H1 (cell line): ENCODE data around the gene CORO2B. TPM values are rescaled to one million over a fixed set of nuclear protein-coding genes. Genes with fewer than 3 reads are reported as not detected.

Experiments used
- CTCF ChIA-PET: fragments of 300-600 bp; sonication (Branson Sonifier 250); formaldehyde crosslinking; loops from one replicate; lab custom pipeline; 2021; ENCODE audit not compliant: partially characterized antibody; lab: Charles Lee
- POLR2A ChIA-PET: fragments of 300-600 bp; sonication (Branson Sonifier 250); formaldehyde crosslinking; loops from one replicate; lab custom pipeline; 2021; ENCODE audit warnings: inconsistent platforms; ENCODE audit not compliant: partially characterized antibody; lab: Charles Lee
- DNase-seq, 2 experiments: peaks; one replicate each; pipeline versions ENCODE4 v3.0.0 to v3.0.0-alpha.2; 2010 to 2022; ENCODE audit warnings: low spot score in 2 of 2, low read depth in 1 of 2, mixed read lengths in 1 of 2
- FAIRE-seq: peaks from 2 replicates; lab custom pipeline; 2011; peaks lifted over from hg19 to GRCh38; lab: Jason Lieb, UNC
- H2AFZ ChIP-seq: 2 replicates; pipeline ENCODE4 v1.8.1; 2012; ENCODE audit warnings: low read length, inconsistent platforms
- H2AK5ac ChIP-seq: 2 replicates; pipeline ENCODE4 v1.6.1; 2013; ENCODE audit warnings: low read depth, low read length
- H2BK120ac ChIP-seq: replicated peaks from 2 replicates; pipeline ENCODE3; 2013; ENCODE audit warnings: low read depth, low read length, inconsistent platforms
- H2BK12ac ChIP-seq: 2 replicates; pipeline ENCODE4 v1.6.1; 2013; ENCODE audit warnings: low read depth, low read length
- H2BK15ac ChIP-seq: 2 replicates; pipeline ENCODE4 v1.6.1; 2013; ENCODE audit warnings: low read length
- H2BK20ac ChIP-seq: 2 replicates; pipeline ENCODE4 v1.6.1; 2013; ENCODE audit warnings: low read length
- H2BK5ac ChIP-seq: 2 replicates; pipeline ENCODE4 v1.6.1; 2013; ENCODE audit warnings: low read depth, low read length
- H3K14ac ChIP-seq: 2 replicates; pipeline ENCODE4 v1.6.1; 2013; ENCODE audit warnings: inconsistent platforms; ENCODE audit not compliant: insufficient read length
- H3K18ac ChIP-seq: 2 replicates; pipeline ENCODE4 v1.6.1; 2013; ENCODE audit warnings: low read length; ENCODE audit errors: extremely low read depth
- H3K23ac ChIP-seq: 2 replicates; pipeline ENCODE4 v1.6.1; 2013; ENCODE audit warnings: inconsistent platforms; ENCODE audit not compliant: insufficient read length
- H3K23me2 ChIP-seq: 2 replicates; pipeline ENCODE4 v1.6.1; 2013; ENCODE audit warnings: low read depth, low read length
- H3K27ac ChIP-seq: 2 replicates; pipeline ENCODE4 v1.6.1; 2011; ENCODE audit warnings: low read depth, low read length, inconsistent platforms
- H3K27me3 ChIP-seq, 4 experiments: replicated peaks in 1 of 4; 1 replicate in 1 of 4; 2 replicates in 3 of 4; pipeline versions ENCODE4 v1.6.1 to v1.8.1; 2011 to 2013; ENCODE audit warnings: low read length in 3 of 4, mild to moderate bottlenecking in 3 of 4, inconsistent platforms in 2 of 4, mixed read lengths in 2 of 4, moderate library complexity in 1 of 4; ENCODE audit not compliant: control insufficient read depth in 3 of 4, insufficient read depth in 3 of 4; ENCODE audit errors: extremely low read depth in 1 of 4
- H3K36me3 ChIP-seq, 4 experiments: 2 replicates each; pipeline versions ENCODE4 v1.6.1 to v1.8.1; 2011 to 2013; ENCODE audit warnings: mild to moderate bottlenecking in 4 of 4, low read length in 3 of 4, moderate library complexity in 2 of 4, control low read depth in 1 of 4, inconsistent platforms in 1 of 4; ENCODE audit not compliant: insufficient read depth in 4 of 4, control insufficient read depth in 2 of 4
- H3K4ac ChIP-seq: replicated peaks from 2 replicates; pipeline ENCODE3; 2013; ENCODE audit warnings: low read length, low read depth, mixed read lengths, inconsistent platforms; ENCODE audit not compliant: insufficient read length
- H3K4me1 ChIP-seq, 4 experiments: replicated peaks in 1 of 4; 1 replicate in 1 of 4; 2 replicates in 3 of 4; pipeline versions ENCODE4 v1.6.1 to v1.8.1; 2011 to 2013; ENCODE audit warnings: low read length in 3 of 4, inconsistent platforms in 2 of 4, mixed read lengths in 1 of 4; ENCODE audit not compliant: insufficient read depth in 4 of 4, control insufficient read depth in 3 of 4
- H3K4me2 ChIP-seq, 2 experiments: 2 replicates each; pipeline versions ENCODE4 v1.6.1 to v1.8.1; 2011 to 2013; ENCODE audit warnings: low read depth in 2 of 2, low read length in 2 of 2, control low read depth in 1 of 2, inconsistent platforms in 1 of 2, mild to moderate bottlenecking in 1 of 2; ENCODE audit not compliant: insufficient read depth in 1 of 2
- H3K4me3 ChIP-seq, 4 experiments: fragments of 200-600, 300-600 bp in 1 of 4; sonication (generic), shearing (Covaris generic), sonication (Bioruptor Twin) in 1 of 4; 2 replicates each; pipeline versions ENCODE4 v1.5.1 to v1.8.1; 2011 to 2016; ENCODE audit warnings: low read length in 4 of 4, low read depth in 3 of 4, control low read depth in 2 of 4, inconsistent platforms in 2 of 4, mild to moderate bottlenecking in 2 of 4, mixed read lengths in 1 of 4, moderate library complexity in 1 of 4; ENCODE audit not compliant: insufficient read depth in 2 of 4; ENCODE audit errors: extremely low read depth in 1 of 4
- H3K56ac ChIP-seq: replicated peaks from 2 replicates; pipeline ENCODE3; 2013; ENCODE audit warnings: low read depth, mild to moderate bottlenecking, mixed read lengths, low read length, inconsistent platforms; ENCODE audit not compliant: insufficient read length
- H3K79me1 ChIP-seq: 2 replicates; pipeline ENCODE4 v1.6.1; 2013; ENCODE audit warnings: low read depth, low read length, control low read depth
- H3K79me2 ChIP-seq, 2 experiments: 2 replicates each; pipeline versions ENCODE4 v1.6.1 to v1.8.1; 2012 to 2013; ENCODE audit warnings: low read length in 2 of 2, mild to moderate bottlenecking in 2 of 2, inconsistent platforms in 1 of 2; ENCODE audit not compliant: insufficient read depth in 2 of 2, control insufficient read depth in 1 of 2
- H3K9ac ChIP-seq, 4 experiments: replicated peaks in 1 of 4; 1 replicate in 1 of 4; 2 replicates in 3 of 4; pipeline versions ENCODE4 v1.6.1 to v1.8.1; 2011 to 2013; ENCODE audit warnings: low read depth in 3 of 4, low read length in 3 of 4, control low read depth in 2 of 4, mild to moderate bottlenecking in 2 of 4, moderate library complexity in 2 of 4, inconsistent platforms in 1 of 4; ENCODE audit errors: extremely low read depth in 1 of 4
- H3K9me3 ChIP-seq, 2 experiments: 2 replicates each; pipeline versions ENCODE4 v1.6.1 to v1.8.1; 2012 to 2013; ENCODE audit warnings: mild to moderate bottlenecking in 2 of 2, moderate library complexity in 2 of 2, control low read depth in 1 of 2, inconsistent platforms in 1 of 2, low read depth in 1 of 2, low read length in 1 of 2, mixed read lengths in 1 of 2; ENCODE audit not compliant: insufficient read depth in 2 of 2
- H4K20me1 ChIP-seq, 2 experiments: replicated peaks in 1 of 2; 2 replicates each; pipeline versions ENCODE3 to v1.8.1; 2011 to 2013; ENCODE audit warnings: inconsistent platforms in 2 of 2, low read length in 2 of 2, mild to moderate bottlenecking in 1 of 2; ENCODE audit not compliant: insufficient read depth in 2 of 2, control insufficient read depth in 1 of 2
- H4K5ac ChIP-seq: 2 replicates; pipeline ENCODE4 v1.6.1; 2013; ENCODE audit warnings: low read length, low read depth, mixed read lengths, inconsistent platforms; ENCODE audit not compliant: insufficient read length
- H4K8ac ChIP-seq: 2 replicates; pipeline ENCODE4 v1.8.0; 2013; ENCODE audit warnings: mild to moderate bottlenecking, moderate library complexity, low read length, inconsistent platforms; ENCODE audit not compliant: insufficient read depth; ENCODE audit errors: extremely low read depth
- H4K91ac ChIP-seq: replicated peaks from 2 replicates; pipeline ENCODE3; 2013; ENCODE audit warnings: low read length, mixed read lengths, inconsistent platforms; ENCODE audit not compliant: insufficient read length
- BCL11A ChIP-seq, 2 experiments: IDR thresholded peaks; one replicate each; pipeline ENCODE4 v1.6.1; 2011; ENCODE audit warnings: low read depth in 2 of 2, low read length in 2 of 2, mild to moderate bottlenecking in 2 of 2
- CREB1 ChIP-seq: IDR thresholded peaks from 2 replicates; pipeline ENCODE4 v1.6.1; 2012; ENCODE audit warnings: inconsistent platforms
- EGR1 ChIP-seq: IDR thresholded peaks from 2 replicates; pipeline ENCODE4 v1.6.1; 2011; ENCODE audit warnings: low read depth, low read length, borderline replicate concordance
- EP300 ChIP-seq, 2 experiments: IDR thresholded peaks; 1 replicate in 1 of 2; 2 replicates in 1 of 2; pipeline ENCODE4 v1.6.1; 2011 to 2012; ENCODE audit warnings: low read depth in 2 of 2, low read length in 2 of 2, mild to moderate bottlenecking in 2 of 2, borderline replicate concordance in 1 of 2, inconsistent platforms in 1 of 2, moderate library complexity in 1 of 2
- HDAC2 ChIP-seq, 2 experiments: fragments of 300-600 bp in 1 of 2; sonication (generic) in 1 of 2; IDR thresholded peaks; 2 replicates each; pipeline ENCODE4 v1.6.1; 2011 to 2012; ENCODE audit warnings: low read depth in 2 of 2, low read length in 2 of 2, mild to moderate bottlenecking in 2 of 2, moderate library complexity in 2 of 2, borderline replicate concordance in 1 of 2, inconsistent platforms in 1 of 2
- JUND ChIP-seq: IDR thresholded peaks from 2 replicates; pipeline ENCODE4 v1.6.1; 2011; ENCODE audit warnings: mild to moderate bottlenecking, improper control_type of control experiment, low read length
- KDM4A ChIP-seq: IDR thresholded peaks from one replicate; pipeline ENCODE4 v1.7.1; 2012; ENCODE audit warnings: low read depth, mild to moderate bottlenecking, moderate library complexity, low read length, inconsistent platforms; ENCODE audit not compliant: severe bottlenecking
- RNF2 ChIP-seq: fragments of 200-900, 300-1000 bp; sonication (generic); IDR thresholded peaks from 2 replicates; pipeline ENCODE4 v1.7.1; 2016; ENCODE audit warnings: borderline replicate concordance, low read depth, mild to moderate bottlenecking, antibody characterized with exemption, low read length; ENCODE audit not compliant: poor library complexity, severe bottlenecking; ENCODE audit errors: missing control alignments
- SIN3A ChIP-seq, 2 experiments: IDR thresholded peaks in 1 of 2; conservative IDR thresholded peaks in 1 of 2; 2 replicates each; pipeline ENCODE4 v1.6.1; 2011 to 2012; ENCODE audit warnings: low read length in 2 of 2, improper control_type of control experiment in 1 of 2, low read depth in 1 of 2, mild to moderate bottlenecking in 1 of 2
- SIRT6 ChIP-seq: IDR thresholded peaks from one replicate; pipeline ENCODE4 v1.7.1; 2012; ENCODE audit warnings: low read length, inconsistent platforms
- SUZ12 ChIP-seq: fragments of 200-600 bp; sonication (generic); IDR thresholded peaks from 2 replicates; pipeline ENCODE4 v1.6.1; 2012; ENCODE audit warnings: mild to moderate bottlenecking, inconsistent platforms, low read length, moderate library complexity, mixed read lengths
- USF2 ChIP-seq: IDR thresholded peaks from 2 replicates; pipeline ENCODE4 v1.6.1; 2011; ENCODE audit warnings: low read length, improper control_type of control experiment
- WGBS, 2 experiments: shearing (Covaris generic) in 1 of 2; methylation state at CpG; one replicate each; pipeline versions ENCODE4 v1.1.6 to v1.1.7; 2013 to 2015; ENCODE audit warnings: low lambda C conversion rate in 2 of 2, mixed read lengths in 2 of 2, inconsistent platforms in 1 of 2, low coverage in 1 of 2, missing lambda C conversion rate in 1 of 2; ENCODE audit not compliant: insufficient replicate concordance in 2 of 2, insufficient coverage in 1 of 2, insufficient read length in 1 of 2; ENCODE audit errors: extremely low coverage in 1 of 2, missing lambda C conversion rate in 1 of 2; 5-methylcytosine and 5-hydroxymethylcytosine counted together
- polyA plus RNA-seq, 7 experiments: library from polyadenylated mRNA; depleted of rRNA in 3 of 7; stranded (reverse) in 5 of 7; unstranded in 2 of 7; fragments of >200 nt in 5 of 7; fragments of 200-250 nt in 2 of 7; gene quantifications; 1 replicate in 5 of 7; 2 replicates in 1 of 7; 4 replicates in 1 of 7; pipeline versions ENCODE4 v1.2.1 to v1.2.3, GENCODE V29; 2011 to 2013; ENCODE audit warnings: missing spikeins in 2 of 7, mixed read lengths in 2 of 7
- total RNA-seq: library from RNA; stranded (reverse); fragmentation: NEBNext Ultra II Directional; extraction: Animal tissue kit (Norgen Biotek cat#: 25700); gene quantifications from 2 replicates; pipeline ENCODE4 v1.2.1, GENCODE V29; 2021

The CORO2B gene
- total and polyA plus RNA-seq, 2 of the 8 experiments (the other 6 are each of a cell fraction or from before 2014, with no cell fraction given): 3.4 to 6.7 TPM

DNA sequence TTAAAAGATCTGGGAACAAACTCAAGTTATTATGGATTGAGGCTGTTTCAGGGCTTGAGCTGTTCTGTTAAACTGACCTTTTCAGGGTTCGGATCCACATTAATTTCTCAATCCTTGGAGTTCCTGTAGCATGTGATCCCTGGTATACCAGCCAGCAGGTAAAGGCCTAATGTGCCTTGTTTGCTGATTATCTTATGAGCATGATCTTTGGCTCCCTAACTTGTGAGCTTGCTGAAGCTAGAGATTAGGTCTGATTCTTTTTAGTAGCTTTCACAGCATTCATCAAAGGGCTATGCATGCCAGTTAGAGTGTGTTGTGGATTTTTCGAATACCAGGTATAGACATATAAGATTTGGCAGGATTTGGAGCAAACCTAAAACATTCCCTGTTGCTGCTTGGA lies 10.3 kb downstream of the CORO2B start:
- Histone ChIP-seq H2AK5ac (no peak overlapping the region), H3K79me1 (no peaks in the 10 kb centered on the region), H3K56ac (no peak overlapping the region), H3K23ac (no peak overlapping the region), H3K23me2 (no peaks in the 10 kb centered on the region), H3K27me3 (no peaks in the 10 kb centered on the region), H3K4me1 (peaks cover 2 to 14% (median 6%) of the 10 kb centered on the region in 4 experiments), H3K14ac (no peak overlapping the region), H3K79me2 (no peaks in the 10 kb centered on the region; a peak in 1 of 4 replicates), H3K4me3 (no peak overlapping the region), H2BK12ac (no peak overlapping the region), H2AFZ (no peak overlapping the region), H4K5ac (no peak overlapping the region), H3K18ac (no peak overlapping the region), H3K4me2 (no peak overlapping the region), H2BK5ac (no peak overlapping the region), H3K9me3 (no peaks in the 10 kb centered on the region), H3K9ac (no peak overlapping the region), H3K27ac (no peak overlapping the region), H2BK20ac (no peak overlapping the region), H4K8ac (no peak overlapping the region), H2BK120ac (no peak overlapping the region), H4K20me1 (no peaks in the 10 kb centered on the region), H2BK15ac (no peak overlapping the region), H4K91ac (no peak overlapping the region), H3K4ac (no peak overlapping the region), H3K36me3 (no peaks in the 10 kb centered on the region)
- DNase-seq (no peak), FAIRE-seq (no peak)
- ChIA-PET CTCF (interaction anchor here (0.6 to 5.4 kb wide), 6 partner anchors 9 to 889 kb away, joined by 3 to 35 read pairs (median 6); no protein-coding TSS in a partner anchor), POLR2A (no interaction called here)
- WGBS, 2 experiments: 79% methylated on average over 2 of the region's 2 CpGs; no CpG with 5 or more reads in 1 of the 2 experiments
- TF ChIP-seq KDM4A: no peak
- no peak for TF ChIP-seq EP300 (IDR thresholded peaks at IDR 0.05; ENCODE audit: borderline replicate concordance in 1 of 2, low read depth in 2 of 2, low read length in 2 of 2)
- TF ChIP-seq SIN3A (conservative IDR thresholded peaks at IDR 0.05 in 1 of 2, IDR thresholded peaks at IDR 0.05 in 1 of 2; ENCODE audit: low read depth in 1 of 2, low read length in 2 of 2): no peak
- no peak for TF ChIP-seq SIRT6
- TF ChIP-seq CREB1: no peak
- TF ChIP-seq SUZ12: no peak
- no peak for TF ChIP-seq RNF2
- no peak for TF ChIP-seq BCL11A (IDR thresholded peaks at IDR 0.05; ENCODE audit: low read depth in 2 of 2, low read length in 2 of 2)
- TF ChIP-seq JUND: no peak
- no peak for TF ChIP-seq HDAC2 (IDR thresholded peaks at IDR 0.05; ENCODE audit: borderline replicate concordance in 1 of 2, low read depth in 2 of 2, low read length in 2 of 2)
- no peak for TF ChIP-seq EGR1
- no peak for TF ChIP-seq USF2
